ENCODE results near the gene LRRC8C.
"Not testable (repeated sequence)": the region's sequence is repeated elsewhere in the genome, so short reads cannot be mapped to it uniquely, and the experiment has no call there.

The LRRC8C gene

GRCh38 chr1:89703469-89703868 lies 70.5 kb downstream of the LRRC8C start:
- DNase-seq (ENCODE audit: low read depth in 2 of 2), result no peak

GRCh38 chr1:89704014-89704413 lies 71.1 kb downstream of the LRRC8C start:
- no peak for DNase-seq (ENCODE audit: low read depth in 2 of 2)

GRCh38 chr1:89704885-89705284 lies 72.0 kb downstream of the LRRC8C start:
- not testable (repeated sequence) for DNase-seq (ENCODE audit: low read depth in 2 of 2)

GRCh38 chr1:89705901-89706699 lies 73.2 kb downstream of the LRRC8C start:
- no peak for DNase-seq (ENCODE audit: low read depth in 2 of 2)

DNA sequence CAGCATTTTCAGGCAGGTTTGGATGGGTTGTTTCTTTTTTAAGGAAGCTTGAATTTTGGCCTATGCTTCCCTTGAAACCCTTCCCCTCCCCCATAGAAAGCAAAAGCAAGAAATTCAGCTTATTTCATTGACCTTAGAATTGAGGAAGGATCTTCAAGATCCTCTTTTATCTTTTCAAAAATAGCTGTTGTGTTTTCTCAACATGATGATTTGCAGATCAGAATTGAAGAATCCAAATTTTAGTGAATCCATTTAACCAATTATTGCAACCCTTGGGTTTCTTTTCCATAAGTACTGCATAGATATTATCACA lies 73.7 kb downstream of the LRRC8C start:
- no peak for DNase-seq (ENCODE audit: low read depth in 2 of 2)

DNA sequence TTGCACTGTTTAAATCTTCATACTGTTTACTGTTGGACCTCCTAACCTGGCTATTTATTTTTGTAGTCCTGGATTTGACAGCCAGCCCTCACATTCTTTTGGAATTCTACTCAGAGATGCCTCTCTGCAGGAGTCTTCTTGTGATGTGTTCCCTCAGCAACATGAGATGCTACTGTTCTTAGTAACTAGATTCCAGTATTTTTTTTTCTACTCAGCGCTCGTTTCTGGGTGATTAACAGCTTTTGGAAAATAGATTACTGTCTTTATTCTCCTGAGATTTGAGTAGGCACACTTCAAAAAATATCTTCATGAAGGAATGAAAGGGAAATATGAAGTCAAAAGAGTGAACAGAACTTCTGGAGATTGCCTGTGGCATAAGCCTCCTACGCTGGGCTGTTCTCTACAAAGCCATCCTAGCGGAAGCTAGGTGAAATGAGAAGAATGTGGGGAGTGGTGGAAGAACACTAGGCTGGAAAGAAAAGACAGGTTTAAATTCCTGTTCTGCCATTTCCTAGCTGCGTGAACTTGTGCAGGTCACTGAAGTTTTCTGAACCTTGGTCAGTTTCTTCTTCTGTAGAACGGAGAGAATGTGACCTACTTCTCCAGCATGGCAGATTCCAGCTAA lies 75.9 kb downstream of the LRRC8C start:
- DNase-seq (ENCODE audit: low read depth in 2 of 2), result no peak

GRCh38 chr1:89710498-89711139 lies 77.7 kb downstream of the LRRC8C start:
- DNase-seq (ENCODE audit: low read depth in 2 of 2), result no peak

- DNase-seq (ENCODE audit: low read depth in 2 of 2), result no peak
These were observed 78.3 kb downstream of the LRRC8C start for GRCh38 chr1:89711140-89711778.

DNA sequence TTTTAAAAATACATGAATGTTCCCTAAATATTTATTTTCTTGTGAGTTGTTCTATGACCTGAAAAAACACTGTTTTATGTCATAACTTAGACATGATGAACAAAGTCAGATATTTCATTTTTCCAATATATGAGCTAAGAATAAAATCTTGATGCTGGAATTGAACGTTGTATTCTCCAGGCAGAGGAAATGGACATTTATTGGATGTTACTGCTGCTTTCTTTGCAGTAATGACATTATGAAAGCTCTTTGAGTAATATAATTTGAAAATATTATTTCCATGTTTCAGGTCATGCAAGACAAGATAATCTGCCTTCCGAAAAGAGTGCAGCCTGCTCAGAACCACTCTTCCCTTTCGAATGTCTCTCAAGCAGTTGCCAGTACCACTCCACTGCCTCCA lies 79.5 kb downstream of the LRRC8C start:
- DNase-seq (ENCODE audit: low read depth in 2 of 2), result no peak

DNA sequence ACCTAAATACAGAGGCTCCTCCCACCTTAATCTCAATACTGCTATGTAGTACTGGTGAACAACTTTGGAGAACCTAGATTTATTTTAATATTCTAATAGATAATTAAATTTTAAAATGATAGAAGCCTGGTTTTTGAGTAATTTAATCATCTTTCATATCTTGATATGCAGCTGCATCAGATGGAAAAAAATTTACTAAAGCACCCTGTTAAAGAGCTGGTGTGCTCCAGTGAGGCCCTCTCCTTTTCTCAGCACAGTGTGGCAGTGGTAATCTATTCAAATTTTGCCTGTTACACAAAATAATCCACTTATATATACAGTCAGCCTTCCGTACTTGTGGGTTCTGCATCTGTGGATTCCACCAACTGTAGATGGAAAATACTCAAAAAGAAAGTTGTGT lies 82.8 kb downstream of the LRRC8C start:
- DNase-seq (ENCODE audit: low read depth in 2 of 2), result no peak

- no peak for DNase-seq (ENCODE audit: low read depth in 2 of 2)
These were observed 86.8 kb downstream of the LRRC8C start for GRCh38 chr1:89719502-89720306.

DNA sequence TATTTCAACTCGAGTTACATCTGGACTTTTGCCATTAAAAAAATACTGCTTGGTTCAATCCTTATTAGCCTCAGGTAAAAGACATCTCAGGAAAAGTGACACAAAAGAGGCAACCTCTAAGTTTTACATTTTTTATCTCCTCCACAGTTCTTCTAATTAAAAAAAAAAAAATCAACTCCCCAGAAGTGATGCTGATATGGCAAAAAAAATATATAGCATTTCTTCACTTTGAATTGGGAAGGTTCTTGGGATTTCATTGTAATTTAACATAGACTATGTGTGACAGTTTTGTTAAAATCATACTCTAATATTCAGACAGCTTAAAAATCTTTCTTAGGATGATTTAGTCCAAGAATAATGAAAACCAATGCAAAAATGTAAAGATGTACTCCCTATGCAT lies 87.9 kb downstream of the LRRC8C start:
- no peak for DNase-seq (ENCODE audit: low read depth in 2 of 2)

DNA sequence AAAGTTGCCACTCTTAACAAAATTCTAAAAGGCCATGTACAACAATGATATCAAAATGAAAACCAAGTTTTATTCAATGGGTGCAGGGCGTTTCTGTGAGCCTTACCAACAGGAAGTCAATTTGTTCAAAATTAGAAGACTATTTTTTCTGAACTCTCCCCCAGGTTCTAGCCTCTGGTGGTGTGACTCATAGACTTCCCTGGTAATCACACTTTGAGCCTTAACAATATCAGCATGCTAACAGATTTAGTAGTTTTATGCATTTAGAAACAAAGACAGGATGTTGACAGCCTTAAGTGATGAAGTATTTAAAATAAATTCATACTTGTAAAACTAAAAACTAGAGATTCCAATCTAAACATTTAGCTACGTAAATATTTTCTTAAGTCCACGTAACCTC lies 88.4 kb downstream of the LRRC8C start:
- DNase-seq (ENCODE audit: low read depth in 2 of 2), result no peak

DNA sequence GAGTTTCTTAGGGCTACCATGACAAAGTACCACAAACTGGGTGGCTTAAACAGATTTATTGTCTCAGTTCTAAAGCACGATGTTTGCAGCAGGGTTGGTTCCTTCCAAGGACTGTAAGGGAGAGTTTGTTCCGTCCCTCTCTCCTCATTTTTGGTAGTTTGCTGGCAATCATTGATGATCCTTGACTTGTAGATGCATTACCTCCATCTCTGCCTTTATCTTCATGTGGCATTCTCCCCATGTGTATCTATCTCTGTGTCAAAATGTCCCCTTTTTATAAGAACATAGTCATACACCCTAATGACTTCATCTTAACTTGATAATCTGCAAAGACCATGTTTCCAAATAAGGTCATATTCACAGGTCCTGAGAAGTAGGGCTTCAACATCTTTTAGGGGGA lies 90.2 kb downstream of the LRRC8C start:
- no peak for DNase-seq (ENCODE audit: low read depth in 2 of 2)

DNA sequence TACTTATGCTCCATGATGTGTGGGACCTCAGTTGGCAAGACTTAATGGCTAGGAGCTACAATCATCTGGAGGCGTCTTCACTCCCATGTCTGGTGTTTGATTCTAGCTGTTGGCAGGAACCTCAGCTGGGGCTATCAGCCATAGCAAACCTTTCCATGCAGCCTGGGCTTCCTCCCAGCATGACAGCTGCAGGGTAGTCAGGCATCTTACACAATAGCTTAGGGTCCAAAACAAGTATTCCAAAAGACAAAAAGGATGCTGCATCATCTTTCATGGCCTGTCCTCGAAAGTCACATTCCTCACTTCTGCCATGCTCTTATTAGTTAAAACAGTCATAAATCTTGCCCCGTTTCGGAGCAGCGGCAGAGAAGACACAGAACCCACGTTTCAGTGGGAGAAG lies 90.9 kb downstream of the LRRC8C start:
- DNase-seq (ENCODE audit: low read depth in 2 of 2), result no peak

- DNase-seq (ENCODE audit: low read depth in 2 of 2), result peak; percentile 42 to 54
These were observed 91.6 kb downstream of the LRRC8C start for GRCh38 chr1:89724369-89725010.

GRCh38 chr1:89725011-89725370 lies 92.1 kb downstream of the LRRC8C start:
- DNase-seq (ENCODE audit: low read depth in 2 of 2), result no peak

DNA sequence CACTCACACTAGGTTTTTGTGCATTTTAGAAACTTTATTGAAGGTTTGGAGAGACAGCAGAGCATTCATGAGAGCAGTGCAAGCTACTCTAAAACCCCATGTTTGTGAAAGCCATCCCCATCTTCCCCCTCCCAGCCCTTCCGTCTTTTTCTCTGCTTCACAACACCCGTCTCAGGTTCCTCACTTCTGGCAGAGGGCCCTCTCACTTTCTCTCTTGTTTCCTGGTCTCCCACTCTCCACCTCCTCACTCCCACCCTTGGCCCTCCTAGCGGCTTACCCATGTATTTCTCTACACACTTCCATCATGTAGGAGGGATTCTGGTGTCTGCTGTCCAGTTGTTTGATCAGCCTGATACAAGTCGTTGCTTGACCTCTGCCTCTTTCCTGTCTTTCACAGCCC lies 92.7 kb downstream of the LRRC8C start:
- no peak for DNase-seq (ENCODE audit: low read depth in 2 of 2)

DNA sequence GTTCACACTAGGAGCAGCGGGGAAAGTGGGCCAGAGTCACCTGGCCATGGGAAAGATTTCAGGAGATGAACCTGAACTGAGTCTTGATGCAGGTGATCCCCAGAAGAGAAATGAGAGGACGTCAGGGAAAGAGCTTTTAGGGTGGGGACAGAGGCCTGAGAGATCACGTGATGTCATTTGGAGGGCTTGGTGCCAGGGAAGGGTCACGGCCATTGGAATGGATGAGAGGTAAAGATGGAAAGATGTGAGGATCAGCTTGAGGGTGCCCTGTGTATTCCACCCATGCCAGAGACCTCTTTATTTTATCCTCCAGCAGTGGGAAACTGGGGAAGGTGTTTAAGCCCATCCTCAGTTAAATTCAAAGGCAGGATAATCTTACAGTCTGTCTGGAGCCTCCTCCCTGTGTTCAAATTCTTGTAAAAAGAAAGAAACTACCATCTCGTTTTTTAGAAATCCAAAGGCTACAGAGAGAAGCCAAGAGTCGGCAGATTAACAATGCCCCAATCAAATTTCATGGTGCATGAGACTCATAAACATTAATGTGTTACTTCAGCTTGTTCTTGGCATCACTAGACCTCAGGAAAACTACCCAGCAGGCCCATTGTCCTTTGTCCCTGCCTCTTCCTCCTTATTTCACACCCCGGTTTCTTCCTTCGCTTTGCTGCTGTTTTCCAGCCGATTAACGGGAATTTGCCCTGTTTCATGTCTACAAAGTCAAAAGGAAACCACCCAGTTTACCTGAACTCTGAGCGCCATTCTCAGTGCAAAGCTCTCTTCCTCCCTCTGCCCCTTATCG lies 94.8 kb downstream of the LRRC8C start:
- no peak for DNase-seq (ENCODE audit: low read depth in 2 of 2)

- DNase-seq (ENCODE audit: low read depth in 2 of 2), result no peak
These were observed 95.5 kb downstream of the LRRC8C start for GRCh38 chr1:89728381-89728780.

DNA sequence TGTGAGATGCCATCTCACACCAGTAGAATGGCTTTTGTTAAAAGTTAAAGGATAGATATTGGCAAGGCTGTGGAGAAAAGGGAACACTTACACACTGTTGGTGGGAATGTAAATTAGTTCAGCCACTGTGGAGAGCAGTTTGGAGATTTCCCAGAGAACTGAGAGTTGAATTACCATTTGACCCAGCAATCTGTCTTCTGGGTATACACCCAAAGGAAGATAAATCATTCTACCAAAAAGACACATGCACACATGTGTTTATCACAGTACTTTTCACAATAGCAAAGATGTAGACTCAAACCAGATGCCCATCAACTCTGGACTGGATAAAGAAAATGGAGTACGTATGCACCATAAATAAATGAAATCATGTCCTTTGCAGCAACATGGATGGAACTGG lies 99.3 kb downstream of the LRRC8C start:
- DNase-seq (ENCODE audit: low read depth in 2 of 2), result no peak
